H1 (cell line): Measurements from ENCODE around the gene KRT1. TPM values are rescaled to one million over a fixed set of nuclear protein-coding genes. Genes with fewer than 3 reads are reported as not detected.

Experiments
- CTCF ChIA-PET: fragments of 300-600 bp; sonication (Branson Sonifier 250); formaldehyde crosslinking; loops from one replicate; lab custom pipeline; 2021; ENCODE audit not compliant: partially characterized antibody; lab: Charles Lee
- POLR2A ChIA-PET: fragments of 300-600 bp; sonication (Branson Sonifier 250); formaldehyde crosslinking; loops from one replicate; lab custom pipeline; 2021; ENCODE audit warnings: inconsistent platforms; ENCODE audit not compliant: partially characterized antibody; lab: Charles Lee
- DNase-seq, 2 experiments: peaks; one replicate each; pipeline versions ENCODE4 v3.0.0 to v3.0.0-alpha.2; 2010 to 2022; ENCODE audit warnings: low spot score in 2 of 2, low read depth in 1 of 2, mixed read lengths in 1 of 2
- FAIRE-seq: peaks from 2 replicates; lab custom pipeline; 2011; peaks lifted over from hg19 to GRCh38; lab: Jason Lieb, UNC
- H2AFZ ChIP-seq: 2 replicates; pipeline ENCODE4 v1.8.1; 2012; ENCODE audit warnings: low read length, inconsistent platforms
- H2AK5ac ChIP-seq: 2 replicates; pipeline ENCODE4 v1.6.1; 2013; ENCODE audit warnings: low read depth, low read length
- H2BK120ac ChIP-seq: replicated peaks from 2 replicates; pipeline ENCODE3; 2013; ENCODE audit warnings: low read depth, low read length, inconsistent platforms
- H2BK12ac ChIP-seq: 2 replicates; pipeline ENCODE4 v1.6.1; 2013; ENCODE audit warnings: low read depth, low read length
- H2BK15ac ChIP-seq: 2 replicates; pipeline ENCODE4 v1.6.1; 2013; ENCODE audit warnings: low read length
- H2BK20ac ChIP-seq: 2 replicates; pipeline ENCODE4 v1.6.1; 2013; ENCODE audit warnings: low read length
- H2BK5ac ChIP-seq: 2 replicates; pipeline ENCODE4 v1.6.1; 2013; ENCODE audit warnings: low read depth, low read length
- H3K14ac ChIP-seq: 2 replicates; pipeline ENCODE4 v1.6.1; 2013; ENCODE audit warnings: inconsistent platforms; ENCODE audit not compliant: insufficient read length
- H3K18ac ChIP-seq: 2 replicates; pipeline ENCODE4 v1.6.1; 2013; ENCODE audit warnings: low read length; ENCODE audit errors: extremely low read depth
- H3K23ac ChIP-seq: 2 replicates; pipeline ENCODE4 v1.6.1; 2013; ENCODE audit warnings: inconsistent platforms; ENCODE audit not compliant: insufficient read length
- H3K23me2 ChIP-seq: 2 replicates; pipeline ENCODE4 v1.6.1; 2013; ENCODE audit warnings: low read depth, low read length
- H3K27ac ChIP-seq: 2 replicates; pipeline ENCODE4 v1.6.1; 2011; ENCODE audit warnings: low read depth, low read length, inconsistent platforms
- H3K27me3 ChIP-seq, 4 experiments: replicated peaks in 1 of 4; 1 replicate in 1 of 4; 2 replicates in 3 of 4; pipeline versions ENCODE4 v1.6.1 to v1.8.1; 2011 to 2013; ENCODE audit warnings: low read length in 3 of 4, mild to moderate bottlenecking in 3 of 4, inconsistent platforms in 2 of 4, mixed read lengths in 2 of 4, moderate library complexity in 1 of 4; ENCODE audit not compliant: control insufficient read depth in 3 of 4, insufficient read depth in 3 of 4; ENCODE audit errors: extremely low read depth in 1 of 4
- H3K36me3 ChIP-seq, 4 experiments: 2 replicates each; pipeline versions ENCODE4 v1.6.1 to v1.8.1; 2011 to 2013; ENCODE audit warnings: mild to moderate bottlenecking in 4 of 4, low read length in 3 of 4, moderate library complexity in 2 of 4, control low read depth in 1 of 4, inconsistent platforms in 1 of 4; ENCODE audit not compliant: insufficient read depth in 4 of 4, control insufficient read depth in 2 of 4
- H3K4ac ChIP-seq: replicated peaks from 2 replicates; pipeline ENCODE3; 2013; ENCODE audit warnings: low read length, low read depth, mixed read lengths, inconsistent platforms; ENCODE audit not compliant: insufficient read length
- H3K4me1 ChIP-seq, 4 experiments: replicated peaks in 1 of 4; 1 replicate in 1 of 4; 2 replicates in 3 of 4; pipeline versions ENCODE4 v1.6.1 to v1.8.1; 2011 to 2013; ENCODE audit warnings: low read length in 3 of 4, inconsistent platforms in 2 of 4, mixed read lengths in 1 of 4; ENCODE audit not compliant: insufficient read depth in 4 of 4, control insufficient read depth in 3 of 4
- H3K4me2 ChIP-seq, 2 experiments: 2 replicates each; pipeline versions ENCODE4 v1.6.1 to v1.8.1; 2011 to 2013; ENCODE audit warnings: low read depth in 2 of 2, low read length in 2 of 2, control low read depth in 1 of 2, inconsistent platforms in 1 of 2, mild to moderate bottlenecking in 1 of 2; ENCODE audit not compliant: insufficient read depth in 1 of 2
- H3K4me3 ChIP-seq, 4 experiments: fragments of 200-600, 300-600 bp in 1 of 4; sonication (generic), shearing (Covaris generic), sonication (Bioruptor Twin) in 1 of 4; 2 replicates each; pipeline versions ENCODE4 v1.5.1 to v1.8.1; 2011 to 2016; ENCODE audit warnings: low read length in 4 of 4, low read depth in 3 of 4, control low read depth in 2 of 4, inconsistent platforms in 2 of 4, mild to moderate bottlenecking in 2 of 4, mixed read lengths in 1 of 4, moderate library complexity in 1 of 4; ENCODE audit not compliant: insufficient read depth in 2 of 4; ENCODE audit errors: extremely low read depth in 1 of 4
- H3K56ac ChIP-seq: replicated peaks from 2 replicates; pipeline ENCODE3; 2013; ENCODE audit warnings: low read depth, mild to moderate bottlenecking, mixed read lengths, low read length, inconsistent platforms; ENCODE audit not compliant: insufficient read length
- H3K79me1 ChIP-seq: 2 replicates; pipeline ENCODE4 v1.6.1; 2013; ENCODE audit warnings: low read depth, low read length, control low read depth
- H3K79me2 ChIP-seq, 2 experiments: 2 replicates each; pipeline versions ENCODE4 v1.6.1 to v1.8.1; 2012 to 2013; ENCODE audit warnings: low read length in 2 of 2, mild to moderate bottlenecking in 2 of 2, inconsistent platforms in 1 of 2; ENCODE audit not compliant: insufficient read depth in 2 of 2, control insufficient read depth in 1 of 2
- H3K9ac ChIP-seq, 4 experiments: replicated peaks in 1 of 4; 1 replicate in 1 of 4; 2 replicates in 3 of 4; pipeline versions ENCODE4 v1.6.1 to v1.8.1; 2011 to 2013; ENCODE audit warnings: low read depth in 3 of 4, low read length in 3 of 4, control low read depth in 2 of 4, mild to moderate bottlenecking in 2 of 4, moderate library complexity in 2 of 4, inconsistent platforms in 1 of 4; ENCODE audit errors: extremely low read depth in 1 of 4
- H3K9me3 ChIP-seq, 2 experiments: 2 replicates each; pipeline versions ENCODE4 v1.6.1 to v1.8.1; 2012 to 2013; ENCODE audit warnings: mild to moderate bottlenecking in 2 of 2, moderate library complexity in 2 of 2, control low read depth in 1 of 2, inconsistent platforms in 1 of 2, low read depth in 1 of 2, low read length in 1 of 2, mixed read lengths in 1 of 2; ENCODE audit not compliant: insufficient read depth in 2 of 2
- H4K20me1 ChIP-seq, 2 experiments: replicated peaks in 1 of 2; 2 replicates each; pipeline versions ENCODE3 to v1.8.1; 2011 to 2013; ENCODE audit warnings: inconsistent platforms in 2 of 2, low read length in 2 of 2, mild to moderate bottlenecking in 1 of 2; ENCODE audit not compliant: insufficient read depth in 2 of 2, control insufficient read depth in 1 of 2
- H4K5ac ChIP-seq: 2 replicates; pipeline ENCODE4 v1.6.1; 2013; ENCODE audit warnings: low read length, low read depth, mixed read lengths, inconsistent platforms; ENCODE audit not compliant: insufficient read length
- H4K8ac ChIP-seq: 2 replicates; pipeline ENCODE4 v1.8.0; 2013; ENCODE audit warnings: mild to moderate bottlenecking, moderate library complexity, low read length, inconsistent platforms; ENCODE audit not compliant: insufficient read depth; ENCODE audit errors: extremely low read depth
- H4K91ac ChIP-seq: replicated peaks from 2 replicates; pipeline ENCODE3; 2013; ENCODE audit warnings: low read length, mixed read lengths, inconsistent platforms; ENCODE audit not compliant: insufficient read length
- EP300 ChIP-seq, 2 experiments: IDR thresholded peaks; 1 replicate in 1 of 2; 2 replicates in 1 of 2; pipeline ENCODE4 v1.6.1; 2011 to 2012; ENCODE audit warnings: low read depth in 2 of 2, low read length in 2 of 2, mild to moderate bottlenecking in 2 of 2, borderline replicate concordance in 1 of 2, inconsistent platforms in 1 of 2, moderate library complexity in 1 of 2
- EZH2 ChIP-seq: fragments of 200-600 bp; sonication (generic); IDR thresholded peaks from 2 replicates; pipeline ENCODE4 v1.7.1; 2012; ENCODE audit warnings: low read depth, mild to moderate bottlenecking, moderate library complexity, low read length, inconsistent platforms; ENCODE audit not compliant: severe bottlenecking
- RAD21 ChIP-seq, 2 experiments: IDR thresholded peaks in 1 of 2; conservative IDR thresholded peaks in 1 of 2; 2 replicates each; pipeline ENCODE4 v1.6.1; 2011; ENCODE audit warnings: low read depth in 2 of 2, low read length in 2 of 2, improper control_type of control experiment in 1 of 2, inconsistent platforms in 1 of 2, mild to moderate bottlenecking in 1 of 2, moderate library complexity in 1 of 2
- SP1 ChIP-seq: IDR thresholded peaks from 2 replicates; pipeline ENCODE4 v1.6.1; 2011; ENCODE audit warnings: low read depth, low read length
- SP2 ChIP-seq: IDR thresholded peaks from 2 replicates; pipeline ENCODE4 v1.6.1; 2012; ENCODE audit warnings: mild to moderate bottlenecking, low read length, inconsistent platforms
- WGBS, 2 experiments: shearing (Covaris generic) in 1 of 2; methylation state at CpG; one replicate each; pipeline versions ENCODE4 v1.1.6 to v1.1.7; 2013 to 2015; ENCODE audit warnings: low lambda C conversion rate in 2 of 2, mixed read lengths in 2 of 2, inconsistent platforms in 1 of 2, low coverage in 1 of 2, missing lambda C conversion rate in 1 of 2; ENCODE audit not compliant: insufficient replicate concordance in 2 of 2, insufficient coverage in 1 of 2, insufficient read length in 1 of 2; ENCODE audit errors: extremely low coverage in 1 of 2, missing lambda C conversion rate in 1 of 2; 5-methylcytosine and 5-hydroxymethylcytosine counted together
- polyA plus RNA-seq, 7 experiments: library from polyadenylated mRNA; depleted of rRNA in 3 of 7; stranded (reverse) in 5 of 7; unstranded in 2 of 7; fragments of >200 nt in 5 of 7; fragments of 200-250 nt in 2 of 7; gene quantifications; 1 replicate in 5 of 7; 2 replicates in 1 of 7; 4 replicates in 1 of 7; pipeline versions ENCODE4 v1.2.1 to v1.2.3, GENCODE V29; 2011 to 2013; ENCODE audit warnings: missing spikeins in 2 of 7, mixed read lengths in 2 of 7
- total RNA-seq: library from RNA; stranded (reverse); fragmentation: NEBNext Ultra II Directional; extraction: Animal tissue kit (Norgen Biotek cat#: 25700); gene quantifications from 2 replicates; pipeline ENCODE4 v1.2.1, GENCODE V29; 2021

Gene KRT1
- total and polyA plus RNA-seq, 2 of the 8 experiments (the other 6 are each of a cell fraction or from before 2014, with no cell fraction given) = not detected

DNA sequence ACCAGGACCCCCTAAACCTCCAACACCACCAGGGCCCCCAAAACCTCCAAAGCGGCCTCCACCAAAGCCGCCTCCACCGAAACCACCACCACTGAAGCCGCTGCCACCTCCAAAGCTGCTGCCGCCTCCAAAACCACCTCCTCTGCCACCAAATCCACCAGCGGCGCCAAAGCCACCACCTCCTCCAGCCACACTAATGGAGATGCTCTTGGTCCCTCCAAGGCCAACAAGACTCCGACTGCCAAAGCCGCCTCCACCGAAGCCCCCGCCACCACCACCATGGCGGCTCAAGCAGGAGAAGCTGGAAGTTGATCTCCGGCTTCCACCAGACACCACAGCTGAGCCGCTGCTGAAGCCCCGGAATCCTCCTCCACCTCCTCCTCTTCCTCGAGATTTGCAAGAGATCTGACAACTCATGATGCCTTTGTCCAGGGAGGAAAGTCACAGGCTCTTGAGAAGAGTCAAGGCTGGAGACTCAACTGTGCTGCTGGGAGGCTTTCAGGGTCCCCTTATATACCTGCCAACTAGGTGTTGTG lies 28.4 kb downstream of the KRT1 start, which contains the start of gene KRT2:
Gene KRT2 (minus strand): TSS at position 486 of the 536 bp plus-strand sequence. CDS start 69 bp downstream, at position 417.
- Histone ChIP-seq H4K8ac (no peak within 1 kb of the TSS), H3K79me1 (no peaks in the 10 kb centered on the region), H3K79me2 (no peaks in the 10 kb centered on the region)
- POLR2A ChIA-PET = no interaction called here
- no peak for FAIRE-seq
- TF ChIP-seq SP2 = no peak
- no peak for TF ChIP-seq EZH2
- TF ChIP-seq EP300 (IDR thresholded peaks at IDR 0.05; ENCODE audit: borderline replicate concordance in 1 of 2, low read depth in 2 of 2, low read length in 2 of 2) = no peak
- TF ChIP-seq RAD21 (IDR thresholded peaks at IDR 0.05 in 1 of 2, conservative IDR thresholded peaks at IDR 0.05 in 1 of 2; ENCODE audit: low read depth in 2 of 2, low read length in 2 of 2) = no peak
- no peak for TF ChIP-seq SP1
- TF ChIP-seq, all 59 proteins: peak for 0
- Histone ChIP-seq H3K9me3 (peaks cover 0 to 6% of the 10 kb centered on the region in 2 experiments; a peak in 1 of 4 replicates), H3K4me2 (no peak within 1 kb of the TSS), H2AK5ac (no peak within 1 kb of the TSS), H3K56ac (no peak within 1 kb of the TSS), H3K36me3 (no peaks in the 10 kb centered on the region), H2BK15ac (no peak within 1 kb of the TSS), H2AFZ (no peak within 1 kb of the TSS), H3K14ac (no peak within 1 kb of the TSS), H2BK120ac (no peak within 1 kb of the TSS), H2BK12ac (no peak within 1 kb of the TSS), H3K4me1 (no peaks in the 10 kb centered on the region), H4K5ac (no peak within 1 kb of the TSS), H3K9ac (no peak within 1 kb of the TSS), H3K23ac (no peak within 1 kb of the TSS), H3K4ac (no peak within 1 kb of the TSS), H2BK20ac (no peak within 1 kb of the TSS), H4K20me1 (no peaks in the 10 kb centered on the region), H3K23me2 (no peaks in the 10 kb centered on the region), H3K4me3 (no peak within 1 kb of the TSS), H2BK5ac (no peak within 1 kb of the TSS), H3K18ac (no peak within 1 kb of the TSS), H3K27me3 (no peaks in the 10 kb centered on the region), H4K91ac (no peak within 1 kb of the TSS), H3K27ac (no peak within 1 kb of the TSS)
- WGBS, 2 experiments = 83% methylated on average over 13 of the region's 16 CpGs; no CpG with 5 or more reads in 1 of the 2 experiments
- CTCF ChIA-PET = interaction anchor here (0.6 kb wide), 1 partner anchor 395 kb away, joined by 3 read pairs; no protein-coding TSS in a partner anchor
- no peak for DNase-seq
